HG02759 (cell line): Measurements from ENCODE around the gene PEA15.

Experiments used
- ATAC-seq: cut with Tn5 transposase; IDR thresholded peaks from one replicate; pipeline ENCODE4 v1.9.1; 2021; ENCODE audit warnings: mild to moderate bottlenecking, moderate library complexity; ENCODE audit not compliant: unreplicated experiment

PEA15 gene

DNA sequence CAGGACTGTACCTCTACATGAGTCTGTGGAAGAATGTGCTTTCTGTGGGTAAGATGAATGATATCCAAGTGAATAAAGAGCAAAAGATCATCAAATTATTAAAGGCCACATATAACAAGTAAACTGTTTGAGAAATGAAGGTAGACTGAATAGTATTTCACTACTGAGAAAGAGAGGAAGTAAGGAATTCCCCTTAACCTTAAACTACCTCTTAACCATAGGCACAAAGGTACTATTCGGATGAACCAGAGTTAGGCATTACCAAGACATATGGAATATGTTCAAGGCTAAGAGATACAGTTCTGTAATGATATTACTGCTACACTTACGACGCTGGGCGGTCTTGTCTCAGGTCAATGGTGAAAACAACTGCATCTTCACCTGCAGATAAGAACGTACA lies 31.6 kb downstream of the PEA15 start:
- peak; percentile 60 for ATAC-seq

DNA sequence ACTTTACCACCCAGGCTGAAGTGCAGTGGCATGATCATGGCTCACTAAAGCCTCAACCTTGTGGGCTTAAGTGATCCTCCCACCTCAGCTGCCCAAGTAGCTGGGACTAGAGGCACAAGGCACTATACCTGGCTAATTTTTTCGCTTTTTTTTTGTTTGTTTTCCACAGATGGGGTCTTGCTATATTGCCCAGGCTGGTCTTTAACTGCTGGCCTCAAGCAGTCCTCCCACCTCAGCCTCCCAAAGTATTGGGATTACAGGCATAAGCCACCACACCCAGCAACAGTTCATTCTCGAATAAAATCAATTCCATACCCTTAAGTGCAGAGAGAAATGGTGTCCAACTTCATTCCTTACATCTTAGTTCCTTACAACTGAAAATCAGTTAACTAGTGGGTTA lies 32.4 kb downstream of the PEA15 start:
- no peak for ATAC-seq

DNA sequence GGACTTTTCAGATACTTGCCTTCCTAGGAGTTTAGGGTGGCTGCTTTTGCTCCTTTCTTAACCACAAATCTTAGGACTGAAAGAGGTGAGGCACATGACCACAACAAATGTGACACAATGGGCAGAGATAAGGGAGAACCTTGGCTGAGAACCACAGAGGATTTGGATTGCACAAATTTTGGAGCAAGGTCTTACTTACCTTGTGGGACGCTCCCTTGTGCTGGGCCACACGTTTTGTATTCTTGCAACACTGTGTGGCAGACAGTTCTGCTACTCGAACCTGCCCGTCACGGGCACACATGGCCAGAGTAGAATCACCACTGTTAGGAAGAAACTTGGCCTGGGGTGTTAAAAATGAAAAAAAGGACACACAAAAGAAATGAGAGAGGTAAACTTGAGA lies 33.2 kb downstream of the PEA15 start:
- ATAC-seq = no peak

DNA sequence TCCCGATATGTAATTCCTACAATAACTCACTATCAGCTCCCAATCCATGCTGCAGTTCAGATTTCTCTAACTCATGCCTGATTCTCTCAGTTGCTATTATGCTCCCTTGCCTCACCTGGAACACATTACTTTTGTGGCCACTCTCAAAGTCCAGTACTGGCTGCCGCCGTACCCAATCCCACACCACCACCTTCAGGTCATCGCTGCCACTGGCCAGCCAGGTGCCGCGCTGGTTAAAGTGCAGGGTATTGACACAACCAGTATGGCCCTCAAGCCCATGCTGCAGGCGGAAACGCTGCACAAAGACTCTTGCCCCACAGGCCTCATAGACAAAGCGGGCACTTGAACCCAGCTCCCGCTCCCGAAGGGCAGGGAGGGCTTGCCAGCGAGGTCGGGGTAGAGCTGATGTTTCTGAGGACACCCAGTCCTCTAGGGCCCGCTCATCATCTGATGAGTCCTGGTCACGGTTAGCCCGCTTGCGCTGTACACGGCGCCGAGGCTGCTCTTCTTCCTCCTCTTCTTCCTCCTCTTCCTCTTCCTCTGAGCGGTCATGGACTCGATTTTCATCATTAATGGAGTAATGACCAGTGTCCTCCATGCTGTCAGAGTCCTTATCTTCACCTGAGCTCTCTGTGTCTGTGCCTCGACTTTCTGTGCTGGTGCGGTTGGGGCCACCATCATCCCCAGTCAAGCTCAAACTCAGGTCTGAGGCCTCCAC lies 34.6 kb downstream of the PEA15 start:
- no peak for ATAC-seq

DNA sequence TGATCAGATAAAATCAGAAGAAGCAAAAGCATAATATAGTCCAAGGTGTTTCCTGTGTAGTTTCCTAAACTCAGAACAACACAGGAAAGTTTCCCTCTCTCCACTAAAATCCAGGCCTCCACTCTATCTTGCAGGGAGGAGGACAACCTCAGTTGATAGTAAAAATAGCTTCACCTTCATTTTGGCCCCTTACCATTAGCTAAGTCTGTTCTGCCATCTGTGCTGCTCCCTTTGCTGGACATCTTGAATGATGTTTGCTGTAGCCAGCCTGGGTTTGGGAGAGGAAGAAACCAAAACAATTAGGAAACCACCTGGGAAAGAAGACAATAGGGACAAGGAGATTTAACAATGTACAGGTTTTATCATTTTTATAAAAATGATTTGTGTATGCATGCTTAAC lies 38.6 kb downstream of the PEA15 start:
- no peak for ATAC-seq

DNA sequence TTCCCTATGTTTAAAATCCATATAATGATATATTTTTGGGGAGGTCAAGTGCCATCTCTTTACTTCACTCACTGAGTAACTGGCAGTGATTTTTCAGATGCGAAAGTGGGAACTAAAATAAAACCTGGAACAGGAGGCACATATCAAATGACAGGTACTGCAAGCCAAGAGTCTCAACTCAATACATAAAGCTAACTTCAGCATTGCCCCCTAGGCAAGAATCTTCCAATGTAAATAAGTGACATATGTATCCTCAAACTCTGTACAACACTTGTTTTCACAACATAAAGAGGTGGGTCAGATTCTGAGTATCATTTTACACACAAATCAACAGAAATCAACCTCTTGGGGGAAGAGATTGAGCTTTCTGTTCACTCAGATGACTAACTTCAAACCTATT lies 39.0 kb downstream of the PEA15 start:
- ATAC-seq = no peak

DNA sequence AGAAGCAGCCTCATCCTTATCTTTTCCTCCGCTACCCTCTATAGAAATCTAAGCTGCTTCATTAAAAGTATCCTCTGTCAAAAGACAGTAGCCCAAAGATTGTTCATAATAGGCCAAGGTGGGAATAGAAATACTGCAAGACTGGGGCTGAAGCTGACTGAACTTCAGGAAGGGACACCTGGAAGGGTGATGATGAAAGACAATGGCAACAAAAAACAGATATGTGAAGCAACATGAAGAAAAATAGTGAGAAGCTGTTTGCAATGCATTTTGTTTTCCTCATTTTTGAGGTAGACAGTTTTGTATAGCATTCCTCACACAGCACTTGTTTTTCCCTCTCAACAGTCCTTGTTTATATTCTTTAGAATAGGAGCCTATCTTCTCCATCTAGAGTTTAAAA lies 40.2 kb downstream of the PEA15 start:
- ATAC-seq = no peak

DNA sequence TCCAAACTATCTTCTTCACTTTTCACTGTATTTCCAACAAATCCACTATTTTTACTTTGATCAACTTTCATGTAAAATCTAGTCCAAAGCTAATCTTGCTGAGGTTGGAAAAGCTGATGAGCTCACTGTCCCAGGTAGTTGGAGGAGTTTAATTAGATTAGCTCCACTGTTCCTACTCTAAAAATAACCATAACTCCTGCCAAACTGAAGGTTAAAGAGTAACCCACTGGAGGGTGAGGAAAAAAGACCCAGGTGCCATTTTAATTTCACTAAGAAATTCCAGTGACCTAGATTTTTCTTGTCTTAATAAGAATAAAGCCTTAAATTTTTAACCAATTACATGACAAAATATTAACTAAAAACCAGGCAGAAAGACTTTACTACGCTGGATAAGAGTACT lies 41.9 kb downstream of the PEA15 start:
- ATAC-seq = no peak

DNA sequence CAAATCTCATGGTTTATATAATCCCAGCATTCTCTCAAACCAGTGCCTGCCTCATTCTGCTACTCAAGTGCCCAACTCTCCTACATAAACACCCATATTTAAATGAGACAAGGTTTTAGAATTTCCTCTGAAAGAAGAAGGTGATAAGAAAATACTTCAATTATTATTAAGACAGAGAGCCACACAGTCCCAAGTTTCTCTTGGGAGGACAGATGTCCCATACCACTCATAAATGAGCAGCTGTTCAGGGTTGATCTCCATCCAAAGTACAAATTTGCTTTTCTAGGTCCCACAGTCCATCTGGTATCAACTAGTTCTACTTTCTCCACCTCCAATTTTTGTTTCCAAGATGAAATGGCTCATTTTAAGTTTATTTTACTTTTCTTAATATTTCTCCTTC lies 45.8 kb downstream of the PEA15 start:
- no peak for ATAC-seq

DNA sequence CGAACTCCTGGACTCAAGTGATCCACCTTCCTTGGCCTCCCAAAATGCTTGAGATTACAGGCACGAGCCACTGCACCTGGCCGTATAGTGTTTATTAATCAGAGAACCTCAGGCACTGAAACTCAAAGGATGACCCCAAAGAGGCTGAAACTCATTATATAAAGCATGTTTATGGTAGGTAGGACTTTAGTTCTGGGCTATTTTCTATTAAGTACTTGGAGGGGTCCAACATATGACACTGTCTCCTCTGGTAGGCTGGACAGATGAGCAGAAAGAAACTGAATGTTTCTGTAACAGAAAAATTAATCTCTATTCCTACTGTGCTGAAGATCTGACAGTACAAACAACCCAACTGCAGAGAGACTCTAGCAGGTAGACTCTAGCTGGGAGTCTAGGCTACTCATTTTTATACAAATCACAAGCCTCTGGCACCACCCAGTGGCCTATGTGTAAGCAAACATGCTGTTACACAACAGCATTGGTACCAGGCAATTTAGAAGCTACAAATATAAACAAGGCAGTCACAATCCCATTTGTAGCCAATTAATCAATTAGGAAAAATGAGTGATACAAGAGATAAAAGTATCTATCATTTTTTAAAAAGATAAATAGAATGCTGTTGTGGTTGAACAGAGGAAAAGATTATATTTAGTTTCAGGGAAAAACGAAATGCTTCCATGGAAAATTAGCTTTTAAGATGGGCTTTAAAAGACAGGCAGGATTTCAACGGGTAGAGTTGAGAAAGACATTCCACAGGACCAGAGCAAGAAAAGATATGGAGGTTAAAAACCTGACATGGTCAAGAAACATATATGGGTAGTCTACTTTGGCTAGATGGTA lies 46.7 kb downstream of the PEA15 start:
- peak; percentile 78 for ATAC-seq

DNA sequence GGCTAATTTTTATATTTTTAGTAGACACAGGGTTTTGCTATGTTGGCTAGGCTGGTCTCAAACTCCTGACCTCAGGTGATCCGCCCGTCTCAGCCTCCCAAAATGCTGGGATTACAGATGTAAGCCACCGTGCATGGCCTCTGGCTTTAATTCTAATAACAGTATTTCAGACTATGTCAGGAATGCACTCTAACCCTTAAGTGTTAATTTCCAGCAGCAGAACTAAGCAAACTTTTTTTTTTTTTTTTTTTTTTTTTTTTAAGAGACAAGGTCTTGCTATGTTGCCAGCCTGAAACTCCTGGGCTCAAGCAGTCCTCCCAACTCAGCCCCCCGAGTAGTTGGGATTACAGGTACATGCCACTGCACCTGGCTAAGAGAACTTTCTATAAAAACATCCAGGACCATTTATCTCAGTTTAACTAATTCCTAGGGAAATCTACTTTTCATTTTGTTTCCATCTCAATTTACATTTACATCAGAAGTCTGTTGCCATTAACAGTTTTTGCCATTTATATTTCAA lies 50.7 kb downstream of the PEA15 start:
- no peak for ATAC-seq

DNA sequence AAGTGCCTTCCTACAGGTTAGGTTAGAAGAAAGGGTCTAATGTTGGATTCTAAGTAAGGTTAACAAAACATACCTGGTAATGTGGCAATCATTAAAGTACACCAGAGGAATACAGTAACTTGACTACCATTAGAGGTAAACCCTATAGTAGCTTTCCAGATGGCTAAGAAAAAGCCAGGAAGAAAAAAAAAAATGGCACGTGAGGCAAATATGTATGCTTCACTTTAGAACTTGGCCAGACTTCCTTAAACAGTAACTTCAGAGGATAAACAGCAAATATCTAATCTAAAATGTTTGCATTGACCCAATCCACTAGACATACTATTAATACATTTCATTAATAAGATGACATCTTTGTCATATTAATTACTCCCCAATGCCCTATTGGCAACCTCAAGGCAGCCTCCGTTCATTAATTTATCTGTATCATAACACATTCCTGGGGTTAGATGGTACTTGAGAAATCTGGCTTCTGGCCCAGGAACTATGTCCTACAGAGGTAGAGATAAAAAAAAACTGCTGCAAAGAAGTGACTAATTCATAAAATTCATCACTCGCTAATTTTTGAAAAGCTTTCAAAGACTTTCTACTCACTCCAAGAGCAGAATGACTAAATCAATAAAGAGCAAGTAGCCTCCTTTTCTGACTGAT lies 51.3 kb downstream of the PEA15 start:
- no peak for ATAC-seq

DNA sequence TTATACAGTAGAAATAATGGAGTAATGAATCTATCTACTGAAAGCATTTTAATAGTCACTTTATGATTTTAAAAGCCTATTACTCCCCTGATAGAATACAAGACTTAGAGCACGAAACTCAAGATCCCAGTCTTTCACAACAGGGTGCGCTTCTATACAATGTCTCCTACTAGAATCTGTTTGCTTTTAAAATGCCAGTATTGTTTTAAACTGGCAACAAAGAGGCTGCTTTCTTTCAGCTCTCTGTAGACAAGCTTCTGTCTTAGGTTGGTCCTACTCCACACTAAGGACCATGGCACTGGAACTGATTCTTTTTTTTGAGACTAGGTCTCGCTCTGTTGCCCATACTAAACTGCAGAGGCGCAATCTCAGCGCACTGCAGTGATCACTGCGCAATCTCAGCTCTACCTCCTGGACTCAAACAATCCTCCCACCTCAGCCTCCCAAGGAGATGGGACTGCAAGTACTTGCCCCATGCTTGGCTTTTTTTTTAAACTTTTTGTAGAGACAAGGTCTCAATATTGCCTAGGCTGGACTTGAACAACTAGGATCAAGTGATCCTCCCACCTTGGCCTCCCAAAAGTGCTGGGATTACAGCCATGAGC lies 52.3 kb downstream of the PEA15 start:
- no peak for ATAC-seq

DNA sequence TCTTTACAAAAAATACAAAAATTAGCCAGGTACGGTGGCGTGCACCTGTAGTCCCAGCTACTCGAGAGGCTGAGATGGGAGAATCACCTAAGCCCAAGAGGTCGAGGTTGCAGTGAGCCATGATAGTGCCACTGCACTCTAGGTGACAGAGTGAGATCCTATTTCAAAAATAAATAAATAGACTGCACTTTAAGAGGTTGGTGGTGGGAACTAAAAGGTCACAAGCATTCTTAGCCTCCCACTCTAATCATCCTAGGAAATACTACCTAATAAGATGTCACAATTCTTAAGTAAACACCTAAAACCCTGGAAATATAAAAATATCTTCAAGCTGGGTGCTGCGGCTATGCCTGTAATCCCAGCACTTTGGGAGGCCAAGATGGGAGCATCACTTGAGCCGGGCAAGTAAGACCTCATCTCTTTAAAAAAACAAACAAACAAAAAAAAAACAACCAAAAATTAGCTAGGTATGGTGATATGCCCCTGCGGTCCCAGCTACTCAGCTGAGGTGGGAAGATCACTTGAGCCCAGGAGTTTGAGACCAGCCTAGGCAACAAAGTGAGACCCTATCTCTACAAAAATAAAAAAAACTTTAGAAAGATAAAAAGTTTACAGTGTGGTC lies 53.1 kb downstream of the PEA15 start:
- ATAC-seq = no peak

DNA sequence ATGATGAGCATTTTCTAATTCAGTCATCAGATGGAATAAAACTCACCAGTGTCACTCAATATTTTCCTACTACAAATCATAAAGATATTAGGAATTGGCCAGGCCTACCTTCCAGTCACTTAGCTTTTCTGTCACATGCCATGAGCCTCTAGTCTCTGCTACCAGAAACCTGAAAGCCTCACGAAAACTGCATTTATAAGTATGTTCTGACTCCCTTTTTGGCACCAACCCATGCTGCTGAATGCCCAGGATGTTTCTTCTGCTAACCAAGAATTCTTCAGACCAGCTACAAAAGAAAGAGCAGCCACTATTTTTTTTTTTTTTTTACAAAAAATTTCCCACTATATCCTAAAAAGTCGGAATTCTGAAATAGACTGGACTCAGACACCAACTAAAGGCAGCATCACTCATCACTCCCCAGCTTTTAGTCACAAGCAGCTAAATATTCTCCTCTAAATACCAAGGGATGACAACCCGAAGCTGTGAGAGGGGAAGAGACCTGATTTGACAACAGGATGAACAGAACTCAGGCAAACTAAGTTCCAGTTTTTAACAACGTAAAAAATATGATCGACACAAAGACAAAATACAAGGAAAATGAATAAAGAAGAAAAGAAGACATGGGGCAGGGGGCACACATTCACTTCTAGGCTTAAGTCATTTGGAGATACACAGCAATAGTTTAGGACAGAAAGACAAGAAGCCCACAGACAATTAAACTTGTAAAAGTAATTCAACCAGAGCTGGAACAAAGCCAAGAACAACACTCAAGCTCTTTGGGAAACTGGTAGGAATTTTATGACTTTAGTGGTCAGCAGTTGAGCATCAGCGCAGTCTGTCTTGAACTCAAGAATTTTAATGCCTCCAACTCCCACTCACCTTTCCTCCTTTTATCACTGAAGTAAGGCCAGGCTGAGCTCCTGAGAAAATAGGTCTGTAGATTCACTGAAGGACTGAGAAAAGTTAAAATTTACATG lies 55.5 kb downstream of the PEA15 start:
- ATAC-seq = no peak

DNA sequence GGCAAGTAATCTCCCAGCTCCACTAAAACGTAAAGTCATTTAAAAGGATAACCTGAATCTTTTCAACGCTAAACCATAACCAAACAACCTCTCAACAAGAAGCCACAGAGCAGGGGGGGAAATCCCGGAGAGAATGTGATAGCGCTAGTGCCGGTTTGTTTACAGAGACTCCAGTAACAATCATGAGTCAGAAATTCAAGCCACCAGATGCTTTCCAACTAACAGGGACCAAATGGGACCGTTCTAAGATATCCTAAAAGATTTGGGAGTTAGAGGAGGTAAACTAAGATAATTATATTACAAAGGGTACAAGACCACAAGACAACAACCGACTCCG lies 56.3 kb downstream of the PEA15 start:
- ATAC-seq = peak; percentile 26

DNA sequence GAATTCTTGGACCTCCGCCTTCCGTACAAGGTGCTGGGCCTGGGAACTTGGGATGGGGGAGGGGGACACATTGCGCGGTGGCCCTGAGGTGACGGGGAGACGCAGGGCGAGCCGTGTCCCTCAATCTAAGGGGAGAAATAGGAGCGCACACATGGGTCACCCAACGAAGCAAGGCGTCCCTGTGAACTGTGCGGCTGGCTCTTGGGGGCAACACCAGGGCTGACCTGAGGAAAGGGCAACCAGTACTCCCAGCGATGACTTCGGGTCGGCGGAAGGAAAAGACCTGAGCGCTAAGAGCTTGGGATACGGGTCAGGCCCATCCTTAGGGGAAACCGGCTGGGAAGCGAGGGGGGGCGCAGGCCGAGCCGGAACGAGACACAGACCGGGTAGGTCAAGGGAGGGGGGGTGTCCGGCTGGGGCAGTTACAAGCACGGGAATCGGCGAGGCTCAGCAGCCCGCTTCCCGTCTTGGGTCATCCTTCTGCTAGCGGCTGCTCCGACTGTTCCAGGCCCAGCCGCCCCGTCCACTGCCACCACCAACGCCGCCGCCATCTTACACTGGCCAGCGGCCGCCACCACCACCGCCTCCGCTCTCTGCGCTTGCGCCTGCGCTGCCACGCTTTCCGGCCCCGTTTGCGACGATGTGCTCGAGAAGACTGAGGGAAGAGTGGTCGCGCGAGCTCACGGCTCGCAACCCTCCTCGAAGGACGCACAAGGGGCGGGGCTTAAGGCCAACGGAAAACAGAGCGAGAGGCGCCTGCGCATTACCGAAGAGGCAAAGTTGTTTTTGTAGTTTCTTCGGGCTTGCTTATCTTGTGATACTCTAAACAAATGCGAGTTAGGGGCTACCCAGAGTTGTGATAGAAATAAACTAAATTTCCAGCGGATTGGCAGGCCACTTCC lies 57.0 kb downstream of the PEA15 start, which contains the start of gene DCAF8:
Gene DCAF8 (minus strand): TSS at position 657 of the 902 bp plus-strand sequence. CDS start 18,541 bp downstream, outside the sequence.
- peak; percentile 88 for ATAC-seq

DNA sequence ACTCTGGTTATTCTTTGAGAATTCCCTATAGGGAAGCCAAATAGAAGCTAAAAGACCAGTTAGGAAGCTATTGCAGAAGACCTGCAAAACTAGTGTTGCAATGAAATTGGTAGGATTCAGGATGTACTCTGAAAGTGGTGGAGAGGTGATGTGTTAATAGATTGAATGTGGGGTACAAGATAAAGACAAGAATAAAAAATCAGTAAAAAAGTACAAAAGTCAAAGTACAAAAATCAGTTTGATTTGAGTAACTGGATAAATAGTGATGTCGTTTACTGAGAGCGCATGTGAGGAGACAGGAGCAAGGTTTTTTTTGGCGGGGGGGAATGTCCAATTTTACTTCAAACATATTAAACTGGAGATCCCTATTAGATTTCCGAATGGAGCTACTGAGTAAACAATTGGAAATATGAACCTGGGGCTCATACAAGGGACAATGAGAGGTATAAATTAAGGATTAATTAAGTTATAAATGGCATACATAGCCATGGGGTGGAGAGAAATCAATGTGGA lies 59.7 kb downstream of the PEA15 start:
- ATAC-seq = no peak
